Endothelial cell of umbilical vein (primary cell): ENCODE results near the gene OSBPL5. TPM values are rescaled to one million over a fixed set of nuclear protein-coding genes. Genes with fewer than 3 reads are reported as not detected.

Experiments used
- BruUV-seq: library from RNA; stranded (reverse); fragments of 400-500 nt; replicated peaks from 2 replicates; lab custom pipeline; 2021; lab: Mats Ljungman, UMichigan
- CTCF ChIA-PET: fragments of 300-600, 350-600 bp; sonication (Branson Sonifier 250); formaldehyde crosslinking; loops from one replicate; lab custom pipeline; 2021; ENCODE audit warnings: antibody characterized with exemption, inconsistent platforms; lab: Charles Lee
- POLR2A ChIA-PET: fragments of 300-600, 350-600 bp; sonication (Branson Sonifier 250); formaldehyde crosslinking; loops from one replicate; lab custom pipeline; 2021; ENCODE audit warnings: antibody characterized with exemption, inconsistent platforms; lab: Charles Lee
- DNase-seq: peaks from one replicate; pipeline ENCODE4 v3.0.0-alpha.2; 2011; ENCODE audit warnings: low read depth, low spot score
- FAIRE-seq: peaks from 2 replicates; lab custom pipeline; 2011; peaks lifted over from hg19 to GRCh38; lab: Jason Lieb, UNC
- H2AFZ ChIP-seq: 2 replicates; pipeline ENCODE4 v1.6.0; 2012; ENCODE audit warnings: low read depth, low read length, control low read depth, inconsistent platforms
- H3K27ac ChIP-seq: 2 replicates; pipeline ENCODE4 v1.5.1; 2011; ENCODE audit warnings: low read depth, mild to moderate bottlenecking, control low read depth, low read length, moderate library complexity; ENCODE audit not compliant: insufficient read depth
- H3K27me3 ChIP-seq, 2 experiments: 2 replicates each; pipeline versions ENCODE4 v1.6.0 to v1.6.1; 2011; ENCODE audit warnings: low read length in 2 of 2, mixed read lengths in 1 of 2; ENCODE audit not compliant: control insufficient read depth in 2 of 2, insufficient read depth in 2 of 2
- H3K36me3 ChIP-seq, 2 experiments: 2 replicates in 1 of 2; 3 replicates in 1 of 2; pipeline ENCODE4 v1.5.1; 2011; ENCODE audit warnings: low read length in 2 of 2, mild to moderate bottlenecking in 1 of 2, moderate library complexity in 1 of 2; ENCODE audit not compliant: control insufficient read depth in 2 of 2, insufficient read depth in 2 of 2; ENCODE audit errors: extremely low read depth in 1 of 2
- H3K4me1 ChIP-seq: 3 replicates; pipeline ENCODE4 v1.5.1; 2011; ENCODE audit warnings: mild to moderate bottlenecking, low read length; ENCODE audit not compliant: control insufficient read depth, insufficient read depth; ENCODE audit errors: extremely low read depth
- H3K4me2 ChIP-seq: 2 replicates; pipeline ENCODE4 v1.6.1; 2011; ENCODE audit warnings: low read length, control low read depth, mixed read lengths; ENCODE audit not compliant: insufficient read depth
- H3K4me3 ChIP-seq, 3 experiments: fragments of 200-600 bp in 1 of 3; sonication (generic), shearing (Covaris generic) in 1 of 3; replicated peaks in 1 of 3; 2 replicates each; pipeline ENCODE4 v1.5.1; 2011 to 2016; ENCODE audit warnings: control low read depth in 3 of 3, low read length in 3 of 3, mild to moderate bottlenecking in 2 of 3, inconsistent platforms in 1 of 3, low read depth in 1 of 3, moderate library complexity in 1 of 3; ENCODE audit not compliant: insufficient read depth in 1 of 3
- H3K79me2 ChIP-seq: 2 replicates; pipeline ENCODE4 v1.6.0; 2012; ENCODE audit warnings: low read length, inconsistent platforms; ENCODE audit not compliant: control insufficient read depth, insufficient read depth
- H3K9ac ChIP-seq: replicated peaks from 2 replicates; pipeline ENCODE3; 2011; ENCODE audit warnings: low read length, control low read depth; ENCODE audit not compliant: insufficient read depth; ENCODE audit errors: extremely low read depth
- H3K9me1 ChIP-seq: replicated peaks from 3 replicates; pipeline ENCODE4 v1.6.0; 2011; ENCODE audit warnings: mild to moderate bottlenecking, low read length; ENCODE audit not compliant: control insufficient read depth, insufficient read depth; ENCODE audit errors: extremely low read depth
- H3K9me3 ChIP-seq: replicated peaks from 2 replicates; pipeline ENCODE4 v1.5.1; 2012; ENCODE audit warnings: low read length, inconsistent platforms; ENCODE audit not compliant: control insufficient read depth, insufficient read depth
- H4K20me1 ChIP-seq: replicated peaks from 2 replicates; pipeline ENCODE3; 2011; ENCODE audit warnings: mild to moderate bottlenecking, low read length; ENCODE audit not compliant: control insufficient read depth, insufficient read depth; ENCODE audit errors: extremely low read depth
- CTCF ChIP-seq, 2 donors: IDR thresholded peaks; 1 replicate in 1 of 2; 2 replicates in 1 of 2; pipeline ENCODE4 v1.5.1; 2011; ENCODE audit warnings: low read length in 2 of 2, mild to moderate bottlenecking in 2 of 2, moderate library complexity in 2 of 2, control low read depth in 1 of 2, inconsistent platforms in 1 of 2, low read depth in 1 of 2; ENCODE audit not compliant: insufficient read depth in 1 of 2; ENCODE audit errors: extremely low read depth in 1 of 2
- EZH2 ChIP-seq: IDR thresholded peaks from 2 replicates; pipeline ENCODE4 v1.6.1; 2012; ENCODE audit warnings: borderline replicate concordance, low read depth, mild to moderate bottlenecking, moderate library complexity, low read length, inconsistent platforms; ENCODE audit not compliant: severe bottlenecking
- FOS ChIP-seq: IDR thresholded peaks from 2 replicates; pipeline ENCODE4 v1.6.1; 2011; ENCODE audit warnings: mild to moderate bottlenecking, low read length, moderate library complexity, borderline replicate concordance; ENCODE audit not compliant: insufficient read depth
- GATA2 ChIP-seq: IDR thresholded peaks from 2 replicates; pipeline ENCODE4 v1.7.0; 2011; ENCODE audit warnings: low read depth, mild to moderate bottlenecking, moderate library complexity, mixed read lengths, low read length; ENCODE audit not compliant: insufficient read length, insufficient read depth
- JUN ChIP-seq: IDR thresholded peaks from 2 replicates; pipeline ENCODE4 v1.6.1; 2011; ENCODE audit warnings: borderline replicate concordance, low read depth; ENCODE audit not compliant: insufficient read length, insufficient read depth
- MAX ChIP-seq: IDR thresholded peaks from 2 replicates; pipeline ENCODE4 v1.6.1; 2011; ENCODE audit not compliant: insufficient read depth, insufficient read length
- MYC ChIP-seq: IDR thresholded peaks from one replicate; pipeline ENCODE4 v1.6.1; 2011; ENCODE audit warnings: mild to moderate bottlenecking, low read depth, low read length
- POLR2A ChIP-seq: IDR thresholded peaks from 2 replicates; pipeline ENCODE4 v1.6.1; 2012; ENCODE audit warnings: low read depth, mild to moderate bottlenecking, control low read depth, low read length
- POLR2AphosphoS5 ChIP-seq: IDR thresholded peaks from 2 replicates; pipeline ENCODE4 v1.6.1; 2012; ENCODE audit warnings: low read depth, mild to moderate bottlenecking, control low read depth, low read length, moderate library complexity; ENCODE audit not compliant: insufficient read depth
- dilution Hi-C: fragments of 300-500 bp; cut with MboI; formaldehyde crosslinking; loops from one replicate; pipeline ENCODE4 v1.15.0; 2019; ENCODE audit warnings: low sequenced_read_pairs; ENCODE audit not compliant: extremely low pct_ligation_motif_present
- intact Hi-C: fragments of 100-400 bp; cut with micrococcal nuclease; formaldehyde crosslinking; loops from one replicate; pipeline ENCODE4 v1.10.0; 2022
- polyA plus RNA-seq, 4 experiments: library from polyadenylated mRNA; depleted of rRNA in 3 of 4; stranded (reverse) in 3 of 4; unstranded in 1 of 4; fragments of >200 nt; gene quantifications; 2 replicates each; pipeline versions ENCODE4 v1.2.1 to v1.2.3, GENCODE V29; 2011 to 2012; ENCODE audit warnings: missing spikeins in 1 of 4
- total RNA-seq: library from RNA; stranded (reverse); gene quantifications from 2 replicates; pipeline ENCODE4 v1.2.3, GENCODE V29; 2021

OSBPL5 gene
- total and polyA plus RNA-seq, 2 donors (not counting 3 experiments of a cell fraction or from before 2014, with no cell fraction given), result 8.7 to 37.7 TPM

GRCh38 chr11:3208272-3208671 lies 43.2 kb upstream of the OSBPL5 start:
- Histone ChIP-seq H3K27ac (no peak overlapping the region), H3K4me1 (no peaks in the 10 kb centered on the region), H3K36me3 (no peaks in the 10 kb centered on the region), H3K9me3 (no peaks in the 10 kb centered on the region), H3K27me3 (peaks cover 10 to 17% of the 10 kb centered on the region in 2 experiments), H3K9me1 (no peaks in the 10 kb centered on the region), H3K79me2 (no peaks in the 10 kb centered on the region), H3K9ac (no peak overlapping the region), H4K20me1 (no peaks in the 10 kb centered on the region), H3K4me3 (no peak overlapping the region), H2AFZ (no peak overlapping the region), H3K4me2 (no peak overlapping the region)
- no peak for FAIRE-seq
- no peak for DNase-seq
- no TSS peak for BruUV-seq
- TF ChIP-seq POLR2AphosphoS5 (no peak), POLR2A (no peak), MYC (no peak), EZH2 (no peak), GATA2 (no peak), MAX (no peak), JUN (no peak), CTCF (IDR thresholded peaks at IDR 0.05; ENCODE audit: extremely low read depth in 1 of 2, insufficient read depth in 1 of 2, low read depth in 1 of 2, low read length in 2 of 2) (no peak), FOS (no peak)
- intact Hi-C loops, result no loop called here
- dilution Hi-C loops, result no loop called here
- ChIA-PET POLR2A (no interaction called here), CTCF (interaction anchor here (0.9 to 1.7 kb wide), 5 partner anchors 9 to 201 kb away, joined by 3 to 5 read pairs (median 3); no protein-coding TSS in a partner anchor)
